CD14-positive monocyte (primary cell): Measurements from ENCODE around the gene TKTL1. TPM values are rescaled to one million over a fixed set of nuclear protein-coding genes. Genes with fewer than 3 reads are reported as not detected.

Source experiments
- DNase-seq, 3 donors: peaks; one replicate each; pipeline ENCODE4 v3.0.0-alpha.2; 2011 to 2022
- H2AFZ ChIP-seq: 2 replicates; pipeline ENCODE4 v1.6.0; 2012; ENCODE audit warnings: mild to moderate bottlenecking, low read depth, low read length, inconsistent platforms; ENCODE audit not compliant: insufficient read depth, poor library complexity, severe bottlenecking
- H3K27ac ChIP-seq, 2 donors: 1 replicate in 1 of 2; 2 replicates in 1 of 2; pipeline ENCODE4 v1.5.1; 2012 to 2013; ENCODE audit warnings: low read length in 2 of 2, control low read depth in 1 of 2, inconsistent platforms in 1 of 2, low read depth in 1 of 2, mild to moderate bottlenecking in 1 of 2
- H3K27me3 ChIP-seq, 2 donors: one replicate each; pipeline versions ENCODE4 v1.6.0 to v1.6.1; 2011 to 2013; ENCODE audit warnings: low read length in 2 of 2; ENCODE audit not compliant: control insufficient read depth in 2 of 2, insufficient read depth in 2 of 2
- H3K36me3 ChIP-seq, 2 donors: replicated peaks in 1 of 2; 1 replicate in 1 of 2; 2 replicates in 1 of 2; pipeline versions ENCODE4 v1.5.1 to v1.6.1; 2012 to 2013; ENCODE audit warnings: low read length in 2 of 2, control low read depth in 1 of 2, inconsistent platforms in 1 of 2, mild to moderate bottlenecking in 1 of 2; ENCODE audit not compliant: insufficient read depth in 2 of 2, control insufficient read depth in 1 of 2
- H3K4me1 ChIP-seq, 2 donors: 1 replicate in 1 of 2; 2 replicates in 1 of 2; pipeline versions ENCODE4 v1.5.1 to v1.6.1; 2012 to 2013; ENCODE audit warnings: low read length in 2 of 2, control low read depth in 1 of 2, inconsistent platforms in 1 of 2, mild to moderate bottlenecking in 1 of 2, moderate library complexity in 1 of 2; ENCODE audit not compliant: insufficient read depth in 2 of 2, control insufficient read depth in 1 of 2
- H3K4me2 ChIP-seq: replicated peaks from 2 replicates; pipeline ENCODE3; 2012; ENCODE audit warnings: low read length, moderate library complexity, mild to moderate bottlenecking; ENCODE audit not compliant: poor library complexity, severe bottlenecking; ENCODE audit errors: extremely low read depth
- H3K4me3 ChIP-seq, 3 experiments: fragments of 200-600 bp in 1 of 3; sonication (generic) in 1 of 3; replicated peaks in 1 of 3; 1 replicate in 2 of 3; 2 replicates in 1 of 3; pipeline ENCODE4 v1.5.1; 2011 to 2013; ENCODE audit warnings: low read length in 3 of 3, mild to moderate bottlenecking in 3 of 3, control low read depth in 2 of 3, low read depth in 2 of 3, inconsistent platforms in 1 of 3, moderate library complexity in 1 of 3
- H3K79me2 ChIP-seq: 2 replicates; pipeline ENCODE4 v1.6.0; 2012; ENCODE audit warnings: mild to moderate bottlenecking, control low read depth, inconsistent platforms, low read length, moderate library complexity; ENCODE audit not compliant: insufficient read depth
- H3K9ac ChIP-seq: 2 replicates; pipeline ENCODE4 v1.6.0; 2017; ENCODE audit warnings: low read length, mild to moderate bottlenecking; ENCODE audit not compliant: insufficient read depth, poor library complexity, severe bottlenecking
- H3K9me3 ChIP-seq, 2 donors: replicated peaks in 1 of 2; 1 replicate in 1 of 2; 2 replicates in 1 of 2; pipeline versions ENCODE4 v1.5.1 to v1.6.1; 2012 to 2013; ENCODE audit warnings: low read length in 2 of 2, control low read depth in 1 of 2; ENCODE audit not compliant: control insufficient read depth in 1 of 2, insufficient read depth in 1 of 2
- H4K20me1 ChIP-seq: 2 replicates; pipeline ENCODE4 v1.6.0; 2012; ENCODE audit warnings: mild to moderate bottlenecking, low read length, control low read depth, moderate library complexity; ENCODE audit not compliant: insufficient read depth
- H3K27ac Mint-ChIP-seq, 7 donors: one replicate each; pipeline ENCODE4 v1.8.0; 2020; ENCODE audit warnings: mild to moderate bottlenecking in 7 of 7, mixed read lengths in 7 of 7, moderate library complexity in 6 of 7, inconsistent platforms in 2 of 7
- H3K27me3 Mint-ChIP-seq, 3 donors: one replicate each; pipeline ENCODE4 v1.8.0; 2021 to 2022; ENCODE audit warnings: low read depth in 3 of 3, mild to moderate bottlenecking in 3 of 3, mixed read lengths in 3 of 3, moderate library complexity in 3 of 3, inconsistent platforms in 1 of 3
- H3K36me3 Mint-ChIP-seq, 2 donors: one replicate each; pipeline ENCODE4 v1.8.0; 2020; ENCODE audit warnings: mixed read lengths in 2 of 2, inconsistent platforms in 1 of 2, mild to moderate bottlenecking in 1 of 2
- H3K4me1 Mint-ChIP-seq: one replicate; pipeline ENCODE4 v1.8.0; 2020; ENCODE audit warnings: mild to moderate bottlenecking, mixed read lengths
- H3K4me3 Mint-ChIP-seq, 2 donors: one replicate each; pipeline ENCODE4 v1.8.0; 2020; ENCODE audit warnings: mild to moderate bottlenecking in 2 of 2, mixed read lengths in 2 of 2, moderate library complexity in 1 of 2
- H3K9me3 Mint-ChIP-seq, 7 donors: one replicate each; pipeline ENCODE4 v1.8.0; 2020 to 2022; ENCODE audit warnings: mixed read lengths in 7 of 7, mild to moderate bottlenecking in 6 of 7, moderate library complexity in 6 of 7, inconsistent platforms in 2 of 7
- CTCF ChIP-seq: fragments of 200-600 bp; IDR thresholded peaks from one replicate; pipeline ENCODE4 v1.8.0; 2022; ENCODE audit warnings: antibody characterized with exemption, mild to moderate bottlenecking
- WGBS: methylation state at CpG from one replicate; pipeline ENCODE4 v1.1.5; 2013; ENCODE audit warnings: missing lambda C conversion rate; ENCODE audit not compliant: insufficient coverage; 5-methylcytosine and 5-hydroxymethylcytosine counted together
- intact Hi-C, 2 donors: fragments of 100-400 bp; cut with micrococcal nuclease; formaldehyde crosslinking; loops; one replicate each; pipeline versions ENCODE4 v1.15.0 to v1.15.1; 2023
- polyA plus RNA-seq, 3 donors: library from polyadenylated mRNA; depleted of rRNA in 1 of 3; unstranded in 2 of 3; stranded (reverse) in 1 of 3; fragments of 300-500 nt in 2 of 3; fragments of >200 nt in 1 of 3; fragmentation: Illumina TruSeq in 2 of 3; gene quantifications; 1 replicate in 2 of 3; 2 replicates in 1 of 3; pipeline ENCODE4 v1.2.3, GENCODE V29; 2012 to 2021

The TKTL1 gene
- polyA plus RNA-seq, 3 donors: 0.20 to 1.3 (median 0.60) TPM

DNA sequence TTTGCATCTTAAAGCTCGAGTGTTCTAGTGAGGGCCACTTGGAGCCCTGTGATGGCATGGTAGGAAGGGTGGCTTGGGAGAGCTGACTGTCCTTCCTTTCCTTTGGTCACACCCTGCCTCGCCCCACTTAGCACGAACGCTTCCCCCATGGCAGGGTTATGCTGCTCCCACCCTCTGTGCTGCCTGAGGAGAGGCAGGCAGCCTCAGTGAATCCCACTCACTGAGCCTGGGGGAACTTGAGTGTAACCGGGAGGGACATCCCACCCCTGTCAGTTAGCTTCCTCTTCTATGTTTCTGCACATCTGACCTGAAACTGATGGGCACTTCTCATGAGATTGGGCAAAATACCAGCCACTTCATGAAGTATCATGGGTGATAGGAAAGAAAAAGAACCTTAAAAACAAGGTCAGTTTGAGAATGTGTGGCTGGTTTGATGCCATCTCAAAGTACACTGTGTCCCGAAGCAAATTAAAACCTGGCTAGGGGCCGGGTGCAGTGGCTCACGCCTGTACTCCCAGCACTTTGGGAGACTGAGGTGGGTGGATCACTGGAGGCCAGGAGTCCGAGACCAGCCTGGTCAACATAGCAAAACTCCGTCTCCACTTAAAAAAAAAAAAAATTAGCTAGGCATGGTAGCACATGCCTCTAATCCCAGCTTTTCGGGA lies 10.1 kb downstream of the TKTL1 start:
- Histone ChIP-seq H3K79me2 (no peaks in the 10 kb centered on the region), H3K27ac (peak overlapping the region; percentile 42 to 52), H3K9ac (peak overlapping the region; percentile 6), H3K4me2 (no peak overlapping the region), H3K4me1 (peaks cover 42 to 45% of the 10 kb centered on the region in 2 donors), H3K27me3 (no peaks in the 10 kb centered on the region), H2AFZ (no peak overlapping the region), H3K9me3 (no peaks in the 10 kb centered on the region), H3K4me3 (no peak overlapping the region), H3K36me3 (no peaks in the 10 kb centered on the region), H4K20me1 (no peaks in the 10 kb centered on the region)
- 100% methylated on average over 1 of the region's 11 CpGs for WGBS
- peaks cover 0 to 2% (median 0%) of the 10 kb centered on the region in 7 donors for H3K9me3 Mint-ChIP-seq
- intact Hi-C loops: no loop called here
- no peak for TF ChIP-seq CTCF
- H3K4me3 Mint-ChIP-seq: peak overlapping the region in 1 of 2 donors; percentile 72
- H3K4me1 Mint-ChIP-seq: peaks cover 59% of the 10 kb centered on the region
- H3K27me3 Mint-ChIP-seq: peaks cover 0 to 21% (median 0%) of the 10 kb centered on the region in 3 donors
- H3K27ac Mint-ChIP-seq: peak overlapping the region; percentile 68 to 93 (median 76)
- DNase-seq: peak in 2 of 3 donors; percentile 32 to 58
- peaks cover 0 to 4% of the 10 kb centered on the region in 2 donors for H3K36me3 Mint-ChIP-seq

DNA sequence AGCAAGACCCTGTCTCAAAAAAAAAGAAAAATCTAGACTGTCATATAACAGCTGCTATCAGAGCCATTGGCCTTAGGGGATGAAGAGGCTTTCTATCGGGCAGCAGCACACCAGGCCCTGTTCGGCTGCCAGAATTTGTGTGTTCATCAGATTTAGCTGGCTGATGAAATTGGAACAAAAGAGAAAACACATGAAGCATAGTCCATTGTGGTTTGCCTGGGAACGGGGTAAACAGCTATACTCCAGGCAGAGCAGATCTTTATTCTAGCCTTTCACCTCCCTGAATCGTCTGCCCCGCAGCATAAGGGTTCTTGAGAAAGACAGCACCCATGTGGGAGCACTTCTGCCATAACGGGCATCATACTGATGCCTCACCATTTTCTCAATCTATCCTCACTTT lies 11.6 kb downstream of the TKTL1 start:
- H3K27me3 Mint-ChIP-seq: peaks cover 0 to 24% (median 0%) of the 10 kb centered on the region in 3 donors
- Histone ChIP-seq H3K4me3 (no peak overlapping the region), H3K4me1 (peaks cover 38 to 39% of the 10 kb centered on the region in 2 donors), H4K20me1 (no peaks in the 10 kb centered on the region), H3K79me2 (no peaks in the 10 kb centered on the region), H3K9ac (no peak overlapping the region), H3K27me3 (no peaks in the 10 kb centered on the region), H3K27ac (no peak overlapping the region), H3K4me2 (no peak overlapping the region), H3K9me3 (no peaks in the 10 kb centered on the region), H3K36me3 (no peaks in the 10 kb centered on the region), H2AFZ (no peak overlapping the region)
- intact Hi-C loops: no loop called here
- no peak for DNase-seq
- H3K27ac Mint-ChIP-seq: peak overlapping the region in 2 of 7 donors; percentile 19 to 53
- peaks cover 0 to 2% (median 0%) of the 10 kb centered on the region in 7 donors for H3K9me3 Mint-ChIP-seq
- peaks cover 54% of the 10 kb centered on the region for H3K4me1 Mint-ChIP-seq
- WGBS: 100% methylated on average over 3 of the region's 6 CpGs
- TF ChIP-seq CTCF: no peak
- H3K36me3 Mint-ChIP-seq: peaks cover 0 to 4% of the 10 kb centered on the region in 2 donors
- no peak overlapping the region for H3K4me3 Mint-ChIP-seq
